Panc1 (cell line): ENCODE results near the gene AADACL2. TPM values are rescaled to one million over a fixed set of nuclear protein-coding genes. Genes with fewer than 3 reads are reported as not detected.
A peak's percentile ranks its signal among the peaks of the same experiment; 100 is the strongest.

Source experiments
- ATAC-seq: fragments of 200-7000 bp; cut with Tn5 transposase; 2 replicates; pipeline ENCODE4 v1.9.1; 2020; ENCODE audit warnings: mild to moderate bottlenecking, moderate library complexity
- BruUV-seq: library from RNA; stranded (reverse); fragments of 400-500 nt; replicated peaks from 2 replicates; lab custom pipeline; 2021; lab: Mats Ljungman, UMichigan
- CTCF ChIA-PET: fragments of 300-600 bp; sonication (Branson Sonifier 250); formaldehyde crosslinking; loops from one replicate; lab custom pipeline; 2022; ENCODE audit warnings: antibody characterized with exemption; lab: Charles Lee
- POLR2A ChIA-PET: fragments of 300-600 bp; sonication (Branson Sonifier 250); formaldehyde crosslinking; loops from one replicate; lab custom pipeline; 2022; ENCODE audit warnings: antibody characterized with exemption; lab: Charles Lee
- DNase-seq: peaks from one replicate; pipeline ENCODE4 v3.0.0-alpha.2; 2010; ENCODE audit warnings: low read depth, low spot score
- H3K27ac ChIP-seq: 2 replicates; pipeline ENCODE4 v1.5.1; 2011; ENCODE audit warnings: mild to moderate bottlenecking, low read length, inconsistent platforms
- H3K27me3 ChIP-seq: fragments of 200-500 bp; sonication (Bioruptor generic); 2 replicates; pipeline ENCODE4 v1.6.0; 2014; ENCODE audit warnings: low read length, inconsistent platforms; ENCODE audit not compliant: control insufficient read depth, insufficient read depth
- H3K36me3 ChIP-seq: fragments of 200-500 bp; sonication (Bioruptor generic); 2 replicates; pipeline ENCODE4 v1.5.1; 2014; ENCODE audit warnings: inconsistent platforms, mild to moderate bottlenecking, low read length, moderate library complexity; ENCODE audit not compliant: control insufficient read depth, insufficient read depth
- H3K4me1 ChIP-seq: 2 replicates; pipeline ENCODE4 v1.5.1; 2011; ENCODE audit warnings: inconsistent platforms, mild to moderate bottlenecking, low read length, moderate library complexity; ENCODE audit not compliant: control insufficient read depth, insufficient read depth
- H3K4me3 ChIP-seq, 2 experiments: 2 replicates each; pipeline ENCODE4 v1.5.1; 2011 to 2012; ENCODE audit warnings: low read depth in 2 of 2, low read length in 2 of 2, mild to moderate bottlenecking in 2 of 2, inconsistent platforms in 1 of 2, moderate library complexity in 1 of 2
- H3K9me3 ChIP-seq: fragments of 200-500 bp; sonication (Bioruptor generic); 2 replicates; pipeline ENCODE4 v1.5.1; 2014; ENCODE audit warnings: low read depth, mild to moderate bottlenecking, inconsistent platforms, low read length, moderate library complexity; ENCODE audit not compliant: control insufficient read depth, insufficient read depth
- CTCF ChIP-seq: fragments of 450-650 bp; IDR thresholded peaks from 2 replicates; pipeline ENCODE4 v1.5.1; 2017; ENCODE audit warnings: mild to moderate bottlenecking
- POLR2AphosphoS5 ChIP-seq: IDR thresholded peaks from 2 replicates; pipeline ENCODE4 v1.6.1; 2012; ENCODE audit warnings: mild to moderate bottlenecking, low read depth, low read length, moderate library complexity
- REST ChIP-seq, 2 experiments: IDR thresholded peaks; 2 replicates each; pipeline ENCODE4 v1.6.1; 2011 to 2012; ENCODE audit warnings: low read depth in 2 of 2, control low read depth in 1 of 2, low read length in 1 of 2, mild to moderate bottlenecking in 1 of 2, moderate library complexity in 1 of 2; ENCODE audit not compliant: insufficient read depth in 1 of 2
- SIN3A ChIP-seq: IDR thresholded peaks from 2 replicates; pipeline ENCODE4 v1.6.1; 2012; ENCODE audit warnings: low read depth, mild to moderate bottlenecking, low read length, moderate library complexity, borderline replicate concordance; ENCODE audit not compliant: insufficient read depth
- TCF7L2 ChIP-seq: IDR thresholded peaks from 2 replicates; pipeline ENCODE4 v1.6.1; 2011; ENCODE audit warnings: mild to moderate bottlenecking, low read depth, low read length, inconsistent platforms
- in situ Hi-C: cut with HindIII; loops from 2 replicates; pipeline ENCODE4 v1.10.0; 2016; ENCODE audit warnings: low sequenced_read_pairs, low pct_unique_long_range_greater_than_20kb
- intact Hi-C: fragments of 100-400 bp; cut with micrococcal nuclease; formaldehyde crosslinking; loops from one replicate; pipeline ENCODE4 v1.10.0; 2022; ENCODE audit not compliant: unreplicated experiment
- total RNA-seq: library from RNA; stranded (reverse); gene quantifications from one replicate; pipeline ENCODE4 v1.2.1, GENCODE V29; 2021; ENCODE audit not compliant: unreplicated experiment

Gene AADACL2
- total RNA-seq, 1 experiment from 2014 or later: not detected

GRCh38 chr3:151686257-151686656 lies 47.5 kb upstream of the AADACL2 start:
- no peaks in the 10 kb centered on the region for H3K4me1 ChIP-seq
- ChIA-PET POLR2A (no interaction called here), CTCF (no interaction called here)
- ATAC-seq: peak; percentile 34; the same call in 1 of the 2 replicates
- no peaks in the 10 kb centered on the region for H3K9me3 ChIP-seq
- no peaks in the 10 kb centered on the region for H3K27me3 ChIP-seq
- no peak overlapping the region for H3K27ac ChIP-seq
- TF ChIP-seq REST (IDR thresholded peaks at IDR 0.05; ENCODE audit: insufficient read depth in 1 of 2, low read depth in 2 of 2, low read length in 1 of 2) (no peak), TCF7L2 (no peak), SIN3A (no peak), POLR2AphosphoS5 (no peak), CTCF (no peak)
- BruUV-seq: no TSS peak
- no peak for DNase-seq
- in situ Hi-C loops (no loop called here), intact Hi-C loops (no loop called here)
- no peak overlapping the region for H3K4me3 ChIP-seq
- no peaks in the 10 kb centered on the region for H3K36me3 ChIP-seq

GRCh38 chr3:151687076-151687475 lies 46.7 kb upstream of the AADACL2 start:
- POLR2A ChIA-PET: no interaction called here
- intact Hi-C loops: no loop called here

More at GRCh38 chr3:151687076-151687475, 46.7 kb upstream of the AADACL2 start:
- no TSS peak for BruUV-seq
- ATAC-seq: no peak
- no peaks in the 10 kb centered on the region for H3K36me3 ChIP-seq
- no peak for TF ChIP-seq POLR2AphosphoS5
- no peak for TF ChIP-seq TCF7L2
- TF ChIP-seq SIN3A: no peak
- no peak for TF ChIP-seq CTCF
- CTCF ChIA-PET: no interaction called here
- in situ Hi-C loops: no loop called here
- H3K4me3 ChIP-seq: no peak overlapping the region
- H3K4me1 ChIP-seq: no peaks in the 10 kb centered on the region
- no peaks in the 10 kb centered on the region for H3K27me3 ChIP-seq
- DNase-seq: no peak
- H3K9me3 ChIP-seq: no peaks in the 10 kb centered on the region
- H3K27ac ChIP-seq: no peak overlapping the region
